ENCODE results near the gene XPO5. TPM values are rescaled to one million over a fixed set of nuclear protein-coding genes. Genes with fewer than 3 reads are reported as not detected.

Gene XPO5
- total RNA-seq = 10 to 100 TPM; 13.3 to 19.9 TPM
- long read RNA-seq, full-length matches to known transcripts = 6 of 12 reads
- long read RNA-seq, partial matches to known transcripts = 5 of 12 reads
- long read RNA-seq, other reads (novel, unspliced or antisense) = 1 of 12 reads

- ATAC-seq = peak; percentile 100
- intact Hi-C loops (cut with DNase I) = no loop called here
Measured at GRCh38 chr6:43575772-43576551, at the start of gene XPO5, which contains the start of gene POLH. Gene XPO5, minus strand, starts transcription at chr6:43576038. Its CDS starts 174 bp downstream, at chr6:43575864. Gene POLH, plus strand, starts transcription at chr6:43576185. Its CDS starts 6,135 bp downstream, at chr6:43582320.

GRCh38 chr6:43625393-43625992, 49.7 kb upstream of the XPO5 start:
- DNase-seq (no peak), ATAC-seq (no peak)
- intact Hi-C loops (cut with DNase I) = no loop called here

More at GRCh38 chr6:43575772-43576551, at the start of gene XPO5, which contains the start of gene POLH:
- DNase-seq = peak; percentile 94

GRCh38 chr6:43624786-43625288, 49.0 kb upstream of the XPO5 start:
- intact Hi-C loops (cut with DNase I) = no loop called here
- ATAC-seq (no peak), DNase-seq (no peak)

- DNase-seq (no peak), ATAC-seq (no peak)
- intact Hi-C loops (cut with DNase I) = no loop called here
Measured at GRCh38 chr6:43623880-43624785, 48.3 kb upstream of the XPO5 start.

GRCh38 chr6:43622541-43622940, 46.7 kb upstream of the XPO5 start:
- ATAC-seq (no peak), DNase-seq (no peak)
- intact Hi-C loops (cut with DNase I) = no loop called here

GRCh38 chr6:43621836-43622180, 46.0 kb upstream of the XPO5 start:
- ATAC-seq = no peak
- intact Hi-C loops (cut with DNase I) = no loop called here

GRCh38 chr6:43621078-43621835, 45.4 kb upstream of the XPO5 start:
- intact Hi-C loops (cut with DNase I) = no loop called here
- no peak for ATAC-seq
- DNase-seq = no peak

More at GRCh38 chr6:43621836-43622180, 46.0 kb upstream of the XPO5 start:
- DNase-seq = no peak

GRCh38 chr6:43616725-43617472, 41.1 kb upstream of the XPO5 start:
- ATAC-seq = no peak
- no peak for DNase-seq
- intact Hi-C loops (cut with DNase I) = no loop called here

- intact Hi-C loops (cut with DNase I) = no loop called here
- DNase-seq (no peak), ATAC-seq (no peak)
Measured at GRCh38 chr6:43614396-43614730, 38.5 kb upstream of the XPO5 start.

- no peak for DNase-seq
- intact Hi-C loops (cut with DNase I) = no loop called here
- ATAC-seq = no peak
Measured at GRCh38 chr6:43613721-43614395, 38.0 kb upstream of the XPO5 start.

GRCh38 chr6:43610431-43610830, 34.6 kb upstream of the XPO5 start:
- no peak for ATAC-seq
- no peak for DNase-seq
- intact Hi-C loops (cut with DNase I) = no loop called here

GRCh38 chr6:43609402-43609801, 33.6 kb upstream of the XPO5 start:
- intact Hi-C loops (cut with DNase I) = loop anchor here in 1 of 2 donors (5.0 kb wide), 1 partner anchor 473 kb away; no protein-coding TSS in a partner anchor

GRCh38 chr6:43608807-43609206, 33.0 kb upstream of the XPO5 start:
- no peak for DNase-seq
- ATAC-seq = no peak
- intact Hi-C loops (cut with DNase I) = loop anchor here in 1 of 2 donors (5.0 kb wide), 1 partner anchor 473 kb away; no protein-coding TSS in a partner anchor

More at GRCh38 chr6:43609402-43609801, 33.6 kb upstream of the XPO5 start:
- no peak for ATAC-seq
- DNase-seq = no peak

- intact Hi-C loops (cut with DNase I) = loop anchor here in 1 of 2 donors (5.0 kb wide), 1 partner anchor 474 kb away; no protein-coding TSS in a partner anchor
- peak; percentile 59 for DNase-seq
- peak; percentile 50 to 64 for ATAC-seq
Measured at GRCh38 chr6:43608310-43608763, 32.5 kb upstream of the XPO5 start.

GRCh38 chr6:43606019-43606418, 30.2 kb upstream of the XPO5 start:
- no peak for DNase-seq
- intact Hi-C loops (cut with DNase I) = loop anchor here in 1 of 2 donors (5.0 kb wide), 1 partner anchor 476 kb away; no protein-coding TSS in a partner anchor
- no peak for ATAC-seq

GRCh38 chr6:43604174-43604573, 28.3 kb upstream of the XPO5 start:
- intact Hi-C loops (cut with DNase I) = no loop called here
- DNase-seq (no peak), ATAC-seq (no peak)

GRCh38 chr6:43600595-43600994, 24.8 kb upstream of the XPO5 start:
- intact Hi-C loops (cut with DNase I) = no loop called here
- ATAC-seq (no peak), DNase-seq (no peak)

Measured in left cardiac atrium (tissue), 4 donors.